Kidney (tissue), 14 donors: Measurements from ENCODE around the gene ASAP2. TPM values are rescaled to one million over a fixed set of nuclear protein-coding genes. Genes with fewer than 3 reads are reported as not detected.

ENCODE experiments used
- DNase-seq, 5 donors: peaks; one replicate each; pipeline ENCODE4 v3.0.0-alpha.2; 2013 to 2020
- FAIRE-seq: peaks from 2 replicates; lab custom pipeline; 2012; peaks lifted over from hg19 to GRCh38; lab: Jason Lieb, UNC
- H3K27ac ChIP-seq, 2 donors: one replicate each; pipeline ENCODE4 v1.7.0; 2013; ENCODE audit warnings: low read depth in 2 of 2, low read length in 2 of 2, inconsistent platforms in 1 of 2
- H3K27me3 ChIP-seq: one replicate; pipeline ENCODE4 v1.7.1; 2013; ENCODE audit warnings: low read length, inconsistent platforms; ENCODE audit not compliant: control insufficient read depth, insufficient read depth
- H3K36me3 ChIP-seq, 3 donors: one replicate each; pipeline versions ENCODE4 v1.7.0 to v1.7.1; 2013; ENCODE audit warnings: low read length in 3 of 3, control low read depth in 1 of 3, inconsistent platforms in 1 of 3; ENCODE audit not compliant: insufficient read depth in 3 of 3, control insufficient read depth in 2 of 3
- H3K4me1 ChIP-seq, 3 donors: one replicate each; pipeline versions ENCODE4 v1.7.0 to v1.7.1; 2013; ENCODE audit warnings: low read length in 3 of 3, inconsistent platforms in 1 of 3, low read depth in 1 of 3; ENCODE audit not compliant: control insufficient read depth in 2 of 3, insufficient read depth in 2 of 3
- H3K4me3 ChIP-seq, 3 donors: one replicate each; pipeline versions ENCODE4 v1.7.0 to v1.8.1; 2013; ENCODE audit warnings: low read length in 3 of 3, control low read depth in 1 of 3, inconsistent platforms in 1 of 3
- H3K9ac ChIP-seq, 3 donors: one replicate each; pipeline versions ENCODE4 v1.7.0 to v1.7.1; 2013; ENCODE audit warnings: low read length in 3 of 3, control low read depth in 1 of 3, inconsistent platforms in 1 of 3
- H3K9me3 ChIP-seq, 3 donors: one replicate each; pipeline versions ENCODE4 v1.7.0 to v1.7.1; 2013; ENCODE audit warnings: low read length in 3 of 3, control low read depth in 1 of 3, inconsistent platforms in 1 of 3; ENCODE audit not compliant: control insufficient read depth in 2 of 3, insufficient read depth in 1 of 3
- intact Hi-C: fragments of 100-400 bp; cut with DNase I; formaldehyde crosslinking; loops from one replicate; pipeline ENCODE4 v1.11.1; 2022
- polyA plus RNA-seq: library from polyadenylated mRNA; stranded (reverse); fragments of 350-450 nt; fragmentation: Illumina TruSeq; extraction: RNeasy Lipid Tissue Mini Kit (QIAGEN cat#74804); gene quantifications from one replicate; pipeline ENCODE4 v1.2.3, GENCODE V29; 2014; ENCODE audit warnings: low read depth, low replicate concordance; ENCODE audit not compliant: insufficient read depth
- total RNA-seq: library from RNA; stranded (reverse); fragmentation: NEBNext Ultra II Directional; extraction: Animal tissue kit (Norgen Biotek cat#: 25700); gene quantifications from one replicate; pipeline ENCODE4 v1.2.1, GENCODE V29; 2021
- TF ChIP-seq, protein P1 (sequence below): IDR thresholded peaks from 3 replicates; pipeline ENCODE4 v1.5.1; 2012; ENCODE audit warnings: mild to moderate bottlenecking, moderate library complexity, borderline replicate concordance; ENCODE audit not compliant: insufficient read depth; ENCODE audit errors: extremely low read depth
- donor health status: control.
- donor health status: control.
- donor health status: control.
- donor health status: control.
- donor health status: control.
- donor health status: DM: yes; HTN: yes; CAD: no.
- donor health status: Normal renal cell carcinoma (clear cell type).

Gene ASAP2
- total and polyA plus RNA-seq, 2 donors from 2014 or later, result 26.2 to 54.8 TPM

- FAIRE-seq, result no peak
- intact Hi-C loops, result no loop called here
These were observed 48.8 kb downstream of the ASAP2 start for GRCh38 chr2:9255416-9255815.

GRCh38 chr2:9256147-9256546 lies 49.5 kb downstream of the ASAP2 start:
- Histone ChIP-seq H3K4me1 (peaks cover 0 to 45% (median 40%) of the 10 kb centered on the region in 3 donors), H3K36me3 (no peaks in the 10 kb centered on the region), H3K9ac (no peak overlapping the region), H3K4me3 (no peak overlapping the region), H3K27ac (no peak overlapping the region), H3K9me3 (no peaks in the 10 kb centered on the region), H3K27me3 (no peaks in the 10 kb centered on the region)
- FAIRE-seq (no peak), DNase-seq (no peak)
- TF ChIP-seq, protein P1, sequence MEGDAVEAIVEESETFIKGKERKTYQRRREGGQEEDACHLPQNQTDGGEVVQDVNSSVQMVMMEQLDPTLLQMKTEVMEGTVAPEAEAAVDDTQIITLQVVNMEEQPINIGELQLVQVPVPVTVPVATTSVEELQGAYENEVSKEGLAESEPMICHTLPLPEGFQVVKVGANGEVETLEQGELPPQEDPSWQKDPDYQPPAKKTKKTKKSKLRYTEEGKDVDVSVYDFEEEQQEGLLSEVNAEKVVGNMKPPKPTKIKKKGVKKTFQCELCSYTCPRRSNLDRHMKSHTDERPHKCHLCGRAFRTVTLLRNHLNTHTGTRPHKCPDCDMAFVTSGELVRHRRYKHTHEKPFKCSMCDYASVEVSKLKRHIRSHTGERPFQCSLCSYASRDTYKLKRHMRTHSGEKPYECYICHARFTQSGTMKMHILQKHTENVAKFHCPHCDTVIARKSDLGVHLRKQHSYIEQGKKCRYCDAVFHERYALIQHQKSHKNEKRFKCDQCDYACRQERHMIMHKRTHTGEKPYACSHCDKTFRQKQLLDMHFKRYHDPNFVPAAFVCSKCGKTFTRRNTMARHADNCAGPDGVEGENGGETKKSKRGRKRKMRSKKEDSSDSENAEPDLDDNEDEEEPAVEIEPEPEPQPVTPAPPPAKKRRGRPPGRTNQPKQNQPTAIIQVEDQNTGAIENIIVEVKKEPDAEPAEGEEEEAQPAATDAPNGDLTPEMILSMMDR, result no peak
- intact Hi-C loops, result no loop called here

More at GRCh38 chr2:9255416-9255815, 48.8 kb downstream of the ASAP2 start:
- Histone ChIP-seq H3K4me3 (no peak overlapping the region), H3K27me3 (no peaks in the 10 kb centered on the region), H3K9me3 (no peaks in the 10 kb centered on the region), H3K4me1 (peaks cover 0 to 45% (median 35%) of the 10 kb centered on the region in 3 donors), H3K36me3 (no peaks in the 10 kb centered on the region), H3K9ac (no peak overlapping the region), H3K27ac (no peak overlapping the region)
- TF ChIP-seq, protein P1, result no peak
- no peak for DNase-seq

DNA sequence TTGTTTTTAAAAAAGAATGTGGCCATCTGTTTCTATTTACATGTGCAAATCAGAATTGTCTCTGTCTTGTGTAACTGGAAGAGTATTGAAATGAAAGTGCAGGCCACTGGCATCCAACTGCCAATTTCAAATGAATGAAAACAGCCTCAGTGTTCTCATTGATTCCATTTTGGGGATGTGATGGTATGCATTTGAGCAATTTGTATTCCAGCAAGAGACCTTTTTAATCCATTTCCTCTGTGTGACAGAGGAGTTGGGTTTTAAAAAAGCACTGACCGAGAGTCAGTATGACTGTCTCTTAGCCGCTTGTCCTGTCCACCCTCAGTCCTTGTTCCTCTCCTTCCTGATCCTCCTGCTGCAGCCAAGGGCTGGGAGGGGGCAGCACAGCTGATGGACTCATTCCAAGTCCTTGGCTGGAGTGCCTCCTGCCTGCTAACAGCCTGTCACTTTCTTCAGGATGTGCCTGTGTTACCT lies 50.0 kb downstream of the ASAP2 start:
- intact Hi-C loops, result no loop called here
- Histone ChIP-seq H3K9me3 (no peaks in the 10 kb centered on the region), H3K27me3 (no peaks in the 10 kb centered on the region), H3K27ac (peak overlapping the region; percentile 41 to 54), H3K4me1 (peaks cover 0 to 45% (median 44%) of the 10 kb centered on the region in 3 donors), H3K9ac (peak overlapping the region in 1 of 3 donors; percentile 42), H3K36me3 (no peaks in the 10 kb centered on the region), H3K4me3 (peak overlapping the region in 1 of 3 donors; percentile 12)
- TF ChIP-seq, protein P1, result no peak
- DNase-seq (no peak), FAIRE-seq (no peak)

DNA sequence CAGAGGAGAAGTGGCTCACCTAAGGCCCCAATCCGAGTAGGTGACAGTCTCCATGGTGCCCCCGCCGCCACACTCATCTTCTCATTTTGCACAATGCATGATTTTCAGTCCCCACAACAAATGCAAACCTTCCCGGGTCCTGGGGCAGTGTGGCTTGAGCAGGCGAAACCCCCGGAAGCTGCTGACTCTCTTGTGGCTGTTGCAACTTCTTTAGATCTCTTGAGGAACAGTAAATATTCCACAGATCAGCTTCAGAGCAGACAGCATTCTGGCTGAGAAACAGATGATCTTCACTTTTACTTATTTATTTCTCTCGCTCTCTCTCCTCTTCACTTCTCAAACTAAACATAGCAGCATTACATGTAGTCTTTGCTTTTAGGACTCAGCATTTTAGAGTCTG lies 51.9 kb downstream of the ASAP2 start:
- TF ChIP-seq, protein P1, result no peak
- intact Hi-C loops, result no loop called here
- H3K4me3 ChIP-seq, result no peak overlapping the region
- H3K4me1 ChIP-seq, result peaks cover 0 to 60% (median 56%) of the 10 kb centered on the region in 3 donors
- no peaks in the 10 kb centered on the region for H3K27me3 ChIP-seq
- peak overlapping the region in 1 of 2 donors; percentile 20 for H3K27ac ChIP-seq
- DNase-seq (no peak), FAIRE-seq (no peak)
- no peaks in the 10 kb centered on the region for H3K9me3 ChIP-seq
- no peak overlapping the region for H3K9ac ChIP-seq
- no peaks in the 10 kb centered on the region for H3K36me3 ChIP-seq
